Stomach smooth muscle (tissue), 2 donors: ENCODE measurements around the gene MCOLN3.
A peak's percentile ranks its signal among the peaks of the same experiment; 100 is the strongest.
"Not testable (repeated sequence)": the region's sequence is repeated elsewhere in the genome, so short reads cannot be mapped to it uniquely, and the experiment has no call there.

ENCODE experiments used
- H3K27ac ChIP-seq: one replicate; pipeline ENCODE4 v1.7.0; 2013; ENCODE audit warnings: mild to moderate bottlenecking, low read length, inconsistent platforms
- H3K27me3 ChIP-seq, 2 donors: one replicate each; pipeline ENCODE4 v1.7.0; 2013; ENCODE audit warnings: low read length in 2 of 2; ENCODE audit not compliant: insufficient read depth in 2 of 2, control insufficient read depth in 1 of 2
- H3K36me3 ChIP-seq, 2 donors: one replicate each; pipeline ENCODE4 v1.7.0; 2013; ENCODE audit warnings: low read length in 2 of 2; ENCODE audit not compliant: control insufficient read depth in 2 of 2, insufficient read depth in 2 of 2
- H3K4me1 ChIP-seq: one replicate; pipeline ENCODE4 v1.7.0; 2013; ENCODE audit warnings: low read length; ENCODE audit not compliant: control insufficient read depth, insufficient read depth
- H3K4me3 ChIP-seq, 2 donors: one replicate each; pipeline ENCODE4 v1.7.0; 2013; ENCODE audit warnings: low read length in 2 of 2
- H3K9ac ChIP-seq, 2 donors: one replicate each; pipeline ENCODE4 v1.7.0; 2013; ENCODE audit warnings: low read length in 2 of 2, mild to moderate bottlenecking in 1 of 2
- H3K9me3 ChIP-seq, 2 donors: one replicate each; pipeline ENCODE4 v1.7.0; 2013; ENCODE audit warnings: low read length in 2 of 2; ENCODE audit not compliant: control insufficient read depth in 2 of 2
- donor health status: healthy.
- donor health status: Pancreatic carcinoma.

The MCOLN3 gene

GRCh38 chr1:85019994-85020393, 28.3 kb downstream of the MCOLN3 start:
- H3K27ac ChIP-seq = no peak overlapping the region
- no peak overlapping the region for H3K9ac ChIP-seq
- H3K27me3 ChIP-seq = no peaks in the 10 kb centered on the region
- no peaks in the 10 kb centered on the region for H3K36me3 ChIP-seq
- H3K4me3 ChIP-seq = no peak overlapping the region
- no peaks in the 10 kb centered on the region for H3K9me3 ChIP-seq
- H3K4me1 ChIP-seq = no peaks in the 10 kb centered on the region

DNA sequence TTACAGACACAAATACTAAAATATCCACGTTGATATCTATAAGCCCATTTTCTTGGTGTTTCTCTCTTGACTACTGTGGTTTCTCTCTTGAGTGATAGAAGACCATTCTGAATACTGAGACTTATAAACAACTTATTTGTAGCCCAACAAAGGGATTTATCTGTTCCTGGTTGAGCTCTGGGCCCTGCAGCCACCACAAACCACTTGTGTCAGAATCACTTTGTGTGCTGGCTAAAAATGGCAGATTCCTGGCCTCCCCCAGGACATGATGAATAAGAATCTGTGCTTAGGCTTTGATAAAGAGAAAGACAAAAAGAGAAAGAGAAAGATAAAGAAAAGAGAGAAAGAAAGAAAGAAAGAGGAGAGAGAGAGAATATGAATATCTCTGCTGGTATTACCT, 32.5 kb downstream of the MCOLN3 start:
- Histone ChIP-seq H3K4me1 (no peaks in the 10 kb centered on the region), H3K36me3 (no peaks in the 10 kb centered on the region), H3K9me3 (peaks cover 0 to 6% of the 10 kb centered on the region in 2 donors), H3K27ac (no peak overlapping the region), H3K4me3 (no peak overlapping the region), H3K9ac (no peak overlapping the region), H3K27me3 (no peaks in the 10 kb centered on the region)

- H3K9me3 ChIP-seq, H3K27ac ChIP-seq, H3K9ac ChIP-seq, H3K4me1 ChIP-seq, H3K27me3 ChIP-seq, H3K36me3 ChIP-seq, H3K4me3 ChIP-seq: not testable (repeated sequence)
These were observed 42.7 kb downstream of the MCOLN3 start for GRCh38 chr1:85005641-85006040.

GRCh38 chr1:85001742-85002141, 46.6 kb downstream of the MCOLN3 start:
- Histone ChIP-seq H3K4me3 (no peak overlapping the region), H3K9me3 (no peaks in the 10 kb centered on the region), H3K36me3 (no peaks in the 10 kb centered on the region), H3K4me1 (peaks cover 12% of the 10 kb centered on the region), H3K27me3 (peaks cover 22 to 37% of the 10 kb centered on the region in 2 donors), H3K9ac (no peak overlapping the region), H3K27ac (no peak overlapping the region)

DNA sequence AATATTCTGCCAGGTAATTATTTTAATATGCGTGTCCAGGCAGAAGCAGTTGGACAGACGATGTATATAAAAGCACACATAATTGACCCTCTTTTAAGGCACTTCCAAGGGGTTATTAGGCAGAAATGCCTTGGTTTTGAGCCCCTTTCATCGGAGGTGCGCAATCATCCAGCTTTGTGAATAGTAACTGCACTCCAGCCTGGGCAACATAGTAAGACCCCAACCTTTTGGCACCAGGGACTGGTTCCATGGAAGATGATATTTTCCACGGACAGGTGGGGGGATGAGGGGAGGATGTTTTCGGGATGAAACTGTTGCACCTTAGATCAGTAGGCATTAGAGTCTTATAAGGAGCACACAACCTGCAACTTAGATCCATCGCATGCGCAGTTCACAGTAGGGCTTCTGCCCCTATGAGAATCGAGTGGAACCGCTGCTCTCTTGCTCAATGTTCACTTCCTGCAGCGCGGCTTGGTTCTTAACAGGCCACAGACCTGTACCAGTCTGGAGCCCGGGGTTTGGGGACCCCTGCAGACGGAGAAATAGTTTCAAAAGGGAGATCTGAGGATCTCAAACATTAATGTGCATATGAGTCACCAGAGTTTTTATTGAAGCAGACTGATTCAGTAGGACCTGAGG, 49.5 kb downstream of the MCOLN3 start:
- Histone ChIP-seq H3K9me3 (no peaks in the 10 kb centered on the region), H3K4me1 (peaks cover 15% of the 10 kb centered on the region), H3K27me3 (peaks cover 27 to 39% of the 10 kb centered on the region in 2 donors), H3K4me3 (peak overlapping the region; percentile 69 to 71), H3K27ac (no peak overlapping the region), H3K9ac (no peak overlapping the region), H3K36me3 (no peaks in the 10 kb centered on the region)

DNA sequence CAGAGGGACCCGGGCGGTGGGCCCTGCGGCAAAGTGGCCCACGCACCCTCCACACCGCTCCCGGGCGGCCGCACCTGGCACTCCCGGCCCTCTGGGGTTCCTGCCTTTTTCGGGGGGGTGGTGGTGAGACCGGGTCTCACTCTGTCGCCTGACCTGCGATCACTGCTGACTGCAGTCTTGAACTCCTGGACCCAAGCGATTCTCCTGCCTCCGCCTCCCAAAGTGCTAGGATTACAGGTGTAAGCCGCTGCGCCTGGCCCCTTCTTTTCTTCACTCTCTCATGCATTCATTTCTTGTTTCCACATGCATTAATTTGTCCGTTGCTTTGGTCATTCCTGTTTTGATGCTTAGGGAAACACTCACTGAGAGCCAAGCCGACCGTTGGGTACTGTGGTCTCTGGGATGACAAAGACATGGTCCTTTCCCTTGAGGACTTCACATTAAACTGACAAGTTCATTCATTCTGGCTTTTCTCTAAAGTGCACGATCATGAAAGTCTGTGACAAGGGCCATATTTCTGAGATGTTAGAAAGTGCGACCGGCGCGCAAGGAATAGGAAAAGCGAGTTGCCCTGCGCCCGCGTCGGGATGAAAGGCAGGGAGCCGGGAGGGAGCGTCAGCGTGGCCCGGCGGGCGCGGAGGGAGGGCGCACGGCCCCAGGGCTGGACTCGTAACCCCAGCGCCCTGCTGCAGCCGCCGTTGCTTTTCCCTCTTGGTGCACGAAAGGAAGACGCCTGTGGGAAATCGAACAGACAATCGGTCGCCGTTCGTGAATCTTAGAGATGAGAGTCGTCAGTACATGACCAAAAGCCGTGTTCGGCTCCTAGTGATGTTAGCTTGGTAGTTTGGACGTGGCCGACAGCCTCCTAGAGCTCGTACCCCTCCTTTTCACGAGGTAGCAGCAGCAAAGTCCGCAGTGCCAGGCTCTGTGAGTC, 50.4 kb downstream of the MCOLN3 start:
- H3K4me1 ChIP-seq = peaks cover 15% of the 10 kb centered on the region
- peak overlapping the region in 1 of 2 donors; percentile 21 for H3K9ac ChIP-seq
- no peaks in the 10 kb centered on the region for H3K36me3 ChIP-seq
- H3K4me3 ChIP-seq = peak overlapping the region; percentile 69 to 71
- peaks cover 24 to 36% of the 10 kb centered on the region in 2 donors for H3K27me3 ChIP-seq
- H3K9me3 ChIP-seq = no peaks in the 10 kb centered on the region
- no peak overlapping the region for H3K27ac ChIP-seq

DNA sequence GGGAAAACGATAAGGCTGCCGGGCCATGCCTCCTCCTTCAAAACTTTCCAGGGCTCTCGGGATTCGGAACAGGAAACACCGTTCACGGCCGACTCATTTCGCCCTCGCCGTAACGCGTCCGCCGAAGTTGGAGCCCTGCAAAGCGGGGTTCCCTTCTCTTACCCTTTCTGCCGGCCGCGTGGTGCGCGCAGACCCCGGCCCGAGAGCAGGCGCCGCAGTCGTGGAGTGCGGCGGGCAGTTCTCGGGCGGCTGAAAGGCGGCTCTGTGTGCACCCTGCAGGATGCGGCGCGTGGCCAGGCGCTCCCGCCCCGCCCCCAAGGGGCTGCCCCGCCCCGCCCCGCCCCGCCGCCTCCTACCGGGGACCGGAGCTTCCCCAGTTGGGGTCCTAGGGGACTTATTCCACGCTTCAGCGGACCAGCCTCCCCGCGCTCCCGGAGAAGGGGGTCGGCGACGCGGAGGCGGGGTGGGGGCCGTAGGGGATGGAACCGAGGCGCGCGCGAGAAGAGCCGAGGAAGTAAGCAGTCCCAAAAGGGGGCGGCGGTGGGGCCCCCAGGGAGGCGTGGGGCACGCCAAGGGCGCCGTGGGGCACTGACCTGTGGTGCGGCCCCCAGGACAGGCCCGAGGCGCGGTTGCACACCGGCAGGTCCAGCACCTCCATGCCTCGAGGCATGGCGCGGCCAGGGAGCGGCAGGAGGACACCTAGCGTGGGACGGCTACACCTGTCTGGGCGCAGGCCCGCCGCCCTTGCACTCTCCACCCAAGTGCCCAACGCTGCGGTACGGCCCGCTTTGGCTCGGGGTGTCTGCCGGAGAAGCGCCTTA, 51.2 kb downstream of the MCOLN3 start, which contains the start of gene MCOLN2:
Gene MCOLN2, minus strand, starts transcription at position 268 of the 821 bp plus-strand sequence. Its CDS starts 241 bp downstream, at position 27.
- Histone ChIP-seq H3K4me1 (peaks cover 15% of the 10 kb centered on the region), H3K4me3 (peak within 1 kb of the TSS; percentile 71 to 77), H3K27me3 (peaks cover 22 to 34% of the 10 kb centered on the region in 2 donors), H3K27ac (no peak within 1 kb of the TSS), H3K9me3 (no peaks in the 10 kb centered on the region), H3K9ac (peak within 1 kb of the TSS in 1 of 2 donors; percentile 51), H3K36me3 (no peaks in the 10 kb centered on the region)

DNA sequence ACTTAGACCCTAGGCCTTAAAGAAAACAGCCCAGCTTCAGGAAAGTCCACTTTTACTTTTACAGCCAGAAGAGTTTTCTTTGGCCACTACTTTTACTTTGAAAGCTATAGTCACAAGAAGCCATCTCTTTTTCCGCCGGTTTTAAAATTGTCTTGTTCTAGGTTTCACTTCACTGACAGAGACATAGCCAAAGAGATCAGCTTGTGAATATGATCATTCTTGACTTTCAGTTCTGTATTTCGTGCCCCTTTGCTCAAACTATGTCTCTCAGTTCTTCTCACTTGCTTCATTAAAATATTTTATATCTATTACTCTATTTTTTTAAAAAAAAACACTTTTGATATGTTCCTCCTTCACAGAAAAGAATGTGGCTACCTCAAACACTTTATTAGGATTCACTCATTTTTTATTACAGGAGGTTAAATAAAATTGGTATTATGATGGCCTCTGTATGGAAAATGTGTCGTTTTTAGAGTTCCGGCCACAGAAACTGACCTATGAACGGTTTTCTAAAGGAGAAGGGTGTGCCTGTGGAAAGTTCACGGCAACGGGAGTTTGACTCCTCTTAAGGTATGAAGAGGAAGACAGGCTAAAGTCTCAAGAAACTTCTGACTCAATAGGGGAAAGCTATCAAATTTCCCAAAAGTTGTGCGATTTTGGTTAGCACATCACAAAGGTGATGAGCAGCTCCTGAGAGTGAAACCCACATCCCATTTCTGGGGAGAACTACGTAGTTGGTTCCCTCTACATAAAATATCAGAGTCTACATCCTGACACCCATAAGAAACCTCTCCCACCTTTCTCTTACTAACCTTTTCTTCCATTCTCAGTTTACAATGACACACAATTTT, 52.6 kb downstream of the MCOLN3 start:
- no peaks in the 10 kb centered on the region for H3K36me3 ChIP-seq

GRCh38 chr1:84991097-84991920, 57.0 kb downstream of the MCOLN3 start:
- Histone ChIP-seq H3K4me3 (no peak overlapping the region), H3K27me3 (peaks cover under 1 to 2% of the 10 kb centered on the region in 2 donors), H3K27ac (no peak overlapping the region), H3K36me3 (no peaks in the 10 kb centered on the region), H3K9ac (no peak overlapping the region), H3K4me1 (no peaks in the 10 kb centered on the region), H3K9me3 (no peaks in the 10 kb centered on the region)

More for the DNA sequence above, 52.6 kb downstream of the MCOLN3 start:
- Histone ChIP-seq H3K27ac (no peak overlapping the region), H3K4me3 (no peak overlapping the region), H3K9ac (no peak overlapping the region), H3K27me3 (peaks cover 18 to 30% of the 10 kb centered on the region in 2 donors), H3K4me1 (peaks cover 15% of the 10 kb centered on the region), H3K9me3 (no peaks in the 10 kb centered on the region)
